Endothelial cell of umbilical vein (primary cell): ENCODE results near the gene CEP83. TPM values are rescaled to one million over a fixed set of nuclear protein-coding genes. Genes with fewer than 3 reads are reported as not detected.

Experiments used
- BruUV-seq: library from RNA; stranded (reverse); fragments of 400-500 nt; replicated peaks from 2 replicates; lab custom pipeline; 2021; lab: Mats Ljungman, UMichigan
- CTCF ChIA-PET: fragments of 300-600, 350-600 bp; sonication (Branson Sonifier 250); formaldehyde crosslinking; loops from one replicate; lab custom pipeline; 2021; ENCODE audit warnings: antibody characterized with exemption, inconsistent platforms; lab: Charles Lee
- POLR2A ChIA-PET: fragments of 300-600, 350-600 bp; sonication (Branson Sonifier 250); formaldehyde crosslinking; loops from one replicate; lab custom pipeline; 2021; ENCODE audit warnings: antibody characterized with exemption, inconsistent platforms; lab: Charles Lee
- DNase-seq: peaks from one replicate; pipeline ENCODE4 v3.0.0-alpha.2; 2011; ENCODE audit warnings: low read depth, low spot score
- FAIRE-seq: peaks from 2 replicates; lab custom pipeline; 2011; peaks lifted over from hg19 to GRCh38; lab: Jason Lieb, UNC
- H2AFZ ChIP-seq: 2 replicates; pipeline ENCODE4 v1.6.0; 2012; ENCODE audit warnings: low read depth, low read length, control low read depth, inconsistent platforms
- H3K27ac ChIP-seq: 2 replicates; pipeline ENCODE4 v1.5.1; 2011; ENCODE audit warnings: low read depth, mild to moderate bottlenecking, control low read depth, low read length, moderate library complexity; ENCODE audit not compliant: insufficient read depth
- H3K27me3 ChIP-seq, 2 experiments: 2 replicates each; pipeline versions ENCODE4 v1.6.0 to v1.6.1; 2011; ENCODE audit warnings: low read length in 2 of 2, mixed read lengths in 1 of 2; ENCODE audit not compliant: control insufficient read depth in 2 of 2, insufficient read depth in 2 of 2
- H3K36me3 ChIP-seq, 2 experiments: 2 replicates in 1 of 2; 3 replicates in 1 of 2; pipeline ENCODE4 v1.5.1; 2011; ENCODE audit warnings: low read length in 2 of 2, mild to moderate bottlenecking in 1 of 2, moderate library complexity in 1 of 2; ENCODE audit not compliant: control insufficient read depth in 2 of 2, insufficient read depth in 2 of 2; ENCODE audit errors: extremely low read depth in 1 of 2
- H3K4me1 ChIP-seq: 3 replicates; pipeline ENCODE4 v1.5.1; 2011; ENCODE audit warnings: mild to moderate bottlenecking, low read length; ENCODE audit not compliant: control insufficient read depth, insufficient read depth; ENCODE audit errors: extremely low read depth
- H3K4me2 ChIP-seq: 2 replicates; pipeline ENCODE4 v1.6.1; 2011; ENCODE audit warnings: low read length, control low read depth, mixed read lengths; ENCODE audit not compliant: insufficient read depth
- H3K4me3 ChIP-seq, 3 experiments: fragments of 200-600 bp in 1 of 3; sonication (generic), shearing (Covaris generic) in 1 of 3; replicated peaks in 1 of 3; 2 replicates each; pipeline ENCODE4 v1.5.1; 2011 to 2016; ENCODE audit warnings: control low read depth in 3 of 3, low read length in 3 of 3, mild to moderate bottlenecking in 2 of 3, inconsistent platforms in 1 of 3, low read depth in 1 of 3, moderate library complexity in 1 of 3; ENCODE audit not compliant: insufficient read depth in 1 of 3
- H3K79me2 ChIP-seq: 2 replicates; pipeline ENCODE4 v1.6.0; 2012; ENCODE audit warnings: low read length, inconsistent platforms; ENCODE audit not compliant: control insufficient read depth, insufficient read depth
- H3K9ac ChIP-seq: replicated peaks from 2 replicates; pipeline ENCODE3; 2011; ENCODE audit warnings: low read length, control low read depth; ENCODE audit not compliant: insufficient read depth; ENCODE audit errors: extremely low read depth
- H3K9me1 ChIP-seq: replicated peaks from 3 replicates; pipeline ENCODE4 v1.6.0; 2011; ENCODE audit warnings: mild to moderate bottlenecking, low read length; ENCODE audit not compliant: control insufficient read depth, insufficient read depth; ENCODE audit errors: extremely low read depth
- H3K9me3 ChIP-seq: replicated peaks from 2 replicates; pipeline ENCODE4 v1.5.1; 2012; ENCODE audit warnings: low read length, inconsistent platforms; ENCODE audit not compliant: control insufficient read depth, insufficient read depth
- H4K20me1 ChIP-seq: replicated peaks from 2 replicates; pipeline ENCODE3; 2011; ENCODE audit warnings: mild to moderate bottlenecking, low read length; ENCODE audit not compliant: control insufficient read depth, insufficient read depth; ENCODE audit errors: extremely low read depth
- EZH2 ChIP-seq: IDR thresholded peaks from 2 replicates; pipeline ENCODE4 v1.6.1; 2012; ENCODE audit warnings: borderline replicate concordance, low read depth, mild to moderate bottlenecking, moderate library complexity, low read length, inconsistent platforms; ENCODE audit not compliant: severe bottlenecking
- FOS ChIP-seq: IDR thresholded peaks from 2 replicates; pipeline ENCODE4 v1.6.1; 2011; ENCODE audit warnings: mild to moderate bottlenecking, low read length, moderate library complexity, borderline replicate concordance; ENCODE audit not compliant: insufficient read depth
- GATA2 ChIP-seq: IDR thresholded peaks from 2 replicates; pipeline ENCODE4 v1.7.0; 2011; ENCODE audit warnings: low read depth, mild to moderate bottlenecking, moderate library complexity, mixed read lengths, low read length; ENCODE audit not compliant: insufficient read length, insufficient read depth
- JUN ChIP-seq: IDR thresholded peaks from 2 replicates; pipeline ENCODE4 v1.6.1; 2011; ENCODE audit warnings: borderline replicate concordance, low read depth; ENCODE audit not compliant: insufficient read length, insufficient read depth
- MAX ChIP-seq: IDR thresholded peaks from 2 replicates; pipeline ENCODE4 v1.6.1; 2011; ENCODE audit not compliant: insufficient read depth, insufficient read length
- MYC ChIP-seq: IDR thresholded peaks from one replicate; pipeline ENCODE4 v1.6.1; 2011; ENCODE audit warnings: mild to moderate bottlenecking, low read depth, low read length
- POLR2A ChIP-seq: IDR thresholded peaks from 2 replicates; pipeline ENCODE4 v1.6.1; 2012; ENCODE audit warnings: low read depth, mild to moderate bottlenecking, control low read depth, low read length
- POLR2AphosphoS5 ChIP-seq: IDR thresholded peaks from 2 replicates; pipeline ENCODE4 v1.6.1; 2012; ENCODE audit warnings: low read depth, mild to moderate bottlenecking, control low read depth, low read length, moderate library complexity; ENCODE audit not compliant: insufficient read depth
- dilution Hi-C: fragments of 300-500 bp; cut with MboI; formaldehyde crosslinking; loops from one replicate; pipeline ENCODE4 v1.15.0; 2019; ENCODE audit warnings: low sequenced_read_pairs; ENCODE audit not compliant: extremely low pct_ligation_motif_present
- intact Hi-C: fragments of 100-400 bp; cut with micrococcal nuclease; formaldehyde crosslinking; loops from one replicate; pipeline ENCODE4 v1.10.0; 2022
- polyA plus RNA-seq, 4 experiments: library from polyadenylated mRNA; depleted of rRNA in 3 of 4; stranded (reverse) in 3 of 4; unstranded in 1 of 4; fragments of >200 nt; gene quantifications; 2 replicates each; pipeline versions ENCODE4 v1.2.1 to v1.2.3, GENCODE V29; 2011 to 2012; ENCODE audit warnings: missing spikeins in 1 of 4
- total RNA-seq: library from RNA; stranded (reverse); gene quantifications from 2 replicates; pipeline ENCODE4 v1.2.3, GENCODE V29; 2021
- TF ChIP-seq, protein P1 (sequence below), 2 donors: IDR thresholded peaks; 1 replicate in 1 of 2; 2 replicates in 1 of 2; pipeline ENCODE4 v1.5.1; 2011; ENCODE audit warnings: low read length in 2 of 2, mild to moderate bottlenecking in 2 of 2, moderate library complexity in 2 of 2, control low read depth in 1 of 2, inconsistent platforms in 1 of 2, low read depth in 1 of 2; ENCODE audit not compliant: insufficient read depth in 1 of 2; ENCODE audit errors: extremely low read depth in 1 of 2

Gene CEP83
- total and polyA plus RNA-seq, 2 donors (not counting 3 experiments of a cell fraction or from before 2014, with no cell fraction given) = 2.9 to 15.3 TPM

- no peak overlapping the region for H3K4me2 ChIP-seq
- intact Hi-C loops (no loop called here), dilution Hi-C loops (no loop called here)
- no peaks in the 10 kb centered on the region for H4K20me1 ChIP-seq
- TF ChIP-seq FOS (no peak), MYC (no peak), JUN (no peak), POLR2A (no peak), GATA2 (no peak), MAX (no peak), EZH2 (no peak), POLR2AphosphoS5 (no peak)
- TF ChIP-seq, protein P1, sequence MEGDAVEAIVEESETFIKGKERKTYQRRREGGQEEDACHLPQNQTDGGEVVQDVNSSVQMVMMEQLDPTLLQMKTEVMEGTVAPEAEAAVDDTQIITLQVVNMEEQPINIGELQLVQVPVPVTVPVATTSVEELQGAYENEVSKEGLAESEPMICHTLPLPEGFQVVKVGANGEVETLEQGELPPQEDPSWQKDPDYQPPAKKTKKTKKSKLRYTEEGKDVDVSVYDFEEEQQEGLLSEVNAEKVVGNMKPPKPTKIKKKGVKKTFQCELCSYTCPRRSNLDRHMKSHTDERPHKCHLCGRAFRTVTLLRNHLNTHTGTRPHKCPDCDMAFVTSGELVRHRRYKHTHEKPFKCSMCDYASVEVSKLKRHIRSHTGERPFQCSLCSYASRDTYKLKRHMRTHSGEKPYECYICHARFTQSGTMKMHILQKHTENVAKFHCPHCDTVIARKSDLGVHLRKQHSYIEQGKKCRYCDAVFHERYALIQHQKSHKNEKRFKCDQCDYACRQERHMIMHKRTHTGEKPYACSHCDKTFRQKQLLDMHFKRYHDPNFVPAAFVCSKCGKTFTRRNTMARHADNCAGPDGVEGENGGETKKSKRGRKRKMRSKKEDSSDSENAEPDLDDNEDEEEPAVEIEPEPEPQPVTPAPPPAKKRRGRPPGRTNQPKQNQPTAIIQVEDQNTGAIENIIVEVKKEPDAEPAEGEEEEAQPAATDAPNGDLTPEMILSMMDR (IDR thresholded peaks at IDR 0.05; ENCODE audit: extremely low read depth in 1 of 2, insufficient read depth in 1 of 2, low read depth in 1 of 2, low read length in 2 of 2) = no peak
- BruUV-seq = no TSS peak
- H3K27ac ChIP-seq = no peak overlapping the region
- peaks cover 6 to 14% of the 10 kb centered on the region in 2 experiments for H3K27me3 ChIP-seq
- H2AFZ ChIP-seq = no peak overlapping the region
- H3K9ac ChIP-seq = no peak overlapping the region
- no peaks in the 10 kb centered on the region for H3K79me2 ChIP-seq
- no peak overlapping the region for H3K4me3 ChIP-seq
- ChIA-PET CTCF (interaction anchor here (0.6 kb wide), 1 partner anchor 357 kb away, joined by 3 read pairs; no protein-coding TSS in a partner anchor), POLR2A (no interaction called here)
- no peaks in the 10 kb centered on the region for H3K9me3 ChIP-seq
- DNase-seq (no peak), FAIRE-seq (no peak)
- no peaks in the 10 kb centered on the region for H3K4me1 ChIP-seq
- no peaks in the 10 kb centered on the region for H3K36me3 ChIP-seq
- H3K9me1 ChIP-seq = no peaks in the 10 kb centered on the region
These were observed 9.9 kb upstream of the CEP83 start for GRCh38 chr12:94469522-94469921.
